Activated T-helper 2 cell treated with anti-CD3 and anti-CD28 coated beads, Interferon-gamma antibody, Interleukin-2, Interleukin-4, amounts not matched to agents 10 μg/mL and 5 μg/mL and 100 μg/mL, durations not matched to agents 14 hours and 24 hours and 36 hours (primary cell): Measurements from ENCODE around the gene ZBTB16. TPM values are rescaled to one million over a fixed set of nuclear protein-coding genes. Genes with fewer than 3 reads are reported as not detected.

ENCODE experiments used
- DNase-seq: peaks from one replicate; pipeline ENCODE4 v3.0.0; 2021; ENCODE audit warnings: low spot score
- H3K27ac Mint-ChIP-seq: one replicate; pipeline ENCODE4 v1.8.0; 2021; ENCODE audit warnings: mixed read lengths
- H3K27me3 Mint-ChIP-seq: one replicate; pipeline ENCODE4 v1.8.0; 2021; ENCODE audit warnings: low read depth, mixed read lengths
- H3K36me3 Mint-ChIP-seq: one replicate; pipeline ENCODE4 v1.8.0; 2021; ENCODE audit warnings: low read depth, mixed read lengths
- H3K4me1 Mint-ChIP-seq: one replicate; pipeline ENCODE4 v1.8.0; 2021; ENCODE audit warnings: low read depth, mixed read lengths
- H3K4me3 Mint-ChIP-seq: one replicate; pipeline ENCODE4 v1.8.0; 2021; ENCODE audit warnings: low read depth, mild to moderate bottlenecking, moderate library complexity, mixed read lengths
- H3K9me3 Mint-ChIP-seq: one replicate; pipeline ENCODE4 v1.8.0; 2021; ENCODE audit warnings: mixed read lengths
- intact Hi-C: fragments of 100-400 bp; cut with micrococcal nuclease; formaldehyde crosslinking; loops from one replicate; pipeline ENCODE4 v1.15.1; 2023
- total RNA-seq: library from RNA; stranded (reverse); gene quantifications from 2 replicates; pipeline ENCODE4 v1.2.3, GENCODE V29; 2022

Gene ZBTB16
- total RNA-seq, 1 donor from 2014 or later = 2.9 TPM

DNA sequence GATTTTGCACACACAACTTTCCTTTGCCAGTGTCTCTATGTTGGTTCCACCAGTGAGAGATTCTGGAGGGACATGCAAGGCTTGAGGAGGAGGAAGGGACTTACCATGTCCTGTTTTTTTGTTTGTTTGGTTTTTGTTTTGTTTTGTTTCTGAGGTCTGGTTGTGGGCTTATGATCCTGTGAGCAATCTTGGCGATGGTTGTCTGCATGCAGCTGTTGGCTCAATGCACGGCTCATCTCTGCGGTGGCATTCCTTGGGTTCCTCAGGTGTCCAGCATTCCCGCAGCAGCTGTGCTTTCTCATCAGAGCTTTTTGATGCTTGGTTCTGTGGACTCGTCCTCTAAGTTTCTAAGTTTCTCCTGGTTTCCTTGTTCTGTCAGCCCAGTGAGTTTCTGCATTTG lies 231.9 kb downstream of the ZBTB16 start:
- no peak overlapping the region for H3K27ac Mint-ChIP-seq
- DNase-seq = no peak
- H3K9me3 Mint-ChIP-seq = no peaks in the 10 kb centered on the region
- peaks cover 2% of the 10 kb centered on the region for H3K4me1 Mint-ChIP-seq
- H3K4me3 Mint-ChIP-seq = no peak overlapping the region
- H3K36me3 Mint-ChIP-seq = no peaks in the 10 kb centered on the region
- intact Hi-C loops = no loop called here
- H3K27me3 Mint-ChIP-seq = peaks cover 30% of the 10 kb centered on the region

DNA sequence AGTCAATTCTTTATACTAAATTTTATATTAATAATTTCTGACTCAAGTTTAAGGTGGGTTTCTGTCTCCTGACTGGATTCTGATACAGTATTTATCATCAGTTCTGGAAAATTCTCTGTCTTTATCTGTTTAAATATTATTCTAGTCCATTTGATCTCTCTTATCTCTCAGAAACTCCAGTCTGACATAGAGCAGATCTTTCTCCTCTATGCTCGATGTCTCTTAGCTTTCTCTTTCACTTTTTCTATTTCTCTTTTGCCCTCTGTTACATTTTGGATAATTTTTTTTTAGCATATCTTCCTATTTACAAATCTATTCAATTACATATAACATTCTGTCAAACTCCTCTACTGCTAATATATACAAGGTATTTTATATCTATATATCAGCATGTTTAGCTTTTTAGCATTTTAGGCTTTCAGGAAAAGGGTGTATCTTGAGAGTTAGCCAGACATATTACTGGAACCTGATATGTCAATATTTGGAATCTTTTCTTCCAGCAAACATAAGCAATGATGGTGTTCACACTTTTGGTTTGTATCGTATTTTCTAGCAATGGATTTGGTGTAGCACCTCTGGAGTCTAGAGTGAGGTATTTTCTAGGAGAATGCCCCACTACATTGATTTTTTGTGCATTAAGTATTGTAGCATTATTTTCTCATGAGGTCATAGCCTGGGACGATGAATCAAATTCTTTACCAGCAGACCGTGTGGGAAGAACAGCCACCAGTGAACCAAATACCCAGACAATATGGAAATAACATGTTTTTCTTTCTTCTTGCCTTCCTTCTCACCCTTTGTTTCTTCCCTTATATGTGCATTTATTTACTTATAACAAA lies 232.6 kb downstream of the ZBTB16 start:
- Mint-ChIP-seq H3K4me1 (peaks cover 2% of the 10 kb centered on the region), H3K27ac (no peak overlapping the region), H3K9me3 (no peaks in the 10 kb centered on the region), H3K36me3 (no peaks in the 10 kb centered on the region), H3K27me3 (peaks cover 26% of the 10 kb centered on the region), H3K4me3 (no peak overlapping the region)
- intact Hi-C loops = no loop called here
- no peak for DNase-seq

DNA sequence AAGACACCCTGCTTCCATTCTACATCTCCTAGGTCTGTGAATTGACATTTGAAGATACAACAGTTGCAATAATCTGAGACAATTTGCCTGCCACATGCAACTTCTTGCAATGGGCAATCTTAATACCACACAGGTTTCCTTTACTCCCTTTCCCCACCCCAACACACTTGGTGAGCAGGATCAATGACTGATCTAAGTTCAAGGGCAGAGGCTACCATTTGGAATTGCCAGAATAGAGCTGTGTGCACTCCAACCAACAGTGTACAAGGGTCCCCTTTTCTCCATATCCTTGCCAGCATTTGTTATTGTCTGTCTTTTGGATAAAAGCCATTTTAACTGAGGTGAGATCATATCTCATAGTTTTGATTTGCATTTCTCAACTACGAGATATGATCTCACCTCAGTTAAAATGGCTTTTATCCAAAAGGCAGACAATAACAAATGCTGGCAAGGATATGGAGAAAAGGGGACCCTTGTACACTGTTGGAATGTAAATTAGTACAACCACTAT lies 233.7 kb downstream of the ZBTB16 start:
- no peak for DNase-seq
- H3K9me3 Mint-ChIP-seq = no peaks in the 10 kb centered on the region
- H3K4me3 Mint-ChIP-seq = no peak overlapping the region
- intact Hi-C loops = no loop called here
- H3K4me1 Mint-ChIP-seq = peaks cover 2% of the 10 kb centered on the region
- peaks cover 22% of the 10 kb centered on the region for H3K27me3 Mint-ChIP-seq
- H3K27ac Mint-ChIP-seq = no peak overlapping the region
- no peaks in the 10 kb centered on the region for H3K36me3 Mint-ChIP-seq

DNA sequence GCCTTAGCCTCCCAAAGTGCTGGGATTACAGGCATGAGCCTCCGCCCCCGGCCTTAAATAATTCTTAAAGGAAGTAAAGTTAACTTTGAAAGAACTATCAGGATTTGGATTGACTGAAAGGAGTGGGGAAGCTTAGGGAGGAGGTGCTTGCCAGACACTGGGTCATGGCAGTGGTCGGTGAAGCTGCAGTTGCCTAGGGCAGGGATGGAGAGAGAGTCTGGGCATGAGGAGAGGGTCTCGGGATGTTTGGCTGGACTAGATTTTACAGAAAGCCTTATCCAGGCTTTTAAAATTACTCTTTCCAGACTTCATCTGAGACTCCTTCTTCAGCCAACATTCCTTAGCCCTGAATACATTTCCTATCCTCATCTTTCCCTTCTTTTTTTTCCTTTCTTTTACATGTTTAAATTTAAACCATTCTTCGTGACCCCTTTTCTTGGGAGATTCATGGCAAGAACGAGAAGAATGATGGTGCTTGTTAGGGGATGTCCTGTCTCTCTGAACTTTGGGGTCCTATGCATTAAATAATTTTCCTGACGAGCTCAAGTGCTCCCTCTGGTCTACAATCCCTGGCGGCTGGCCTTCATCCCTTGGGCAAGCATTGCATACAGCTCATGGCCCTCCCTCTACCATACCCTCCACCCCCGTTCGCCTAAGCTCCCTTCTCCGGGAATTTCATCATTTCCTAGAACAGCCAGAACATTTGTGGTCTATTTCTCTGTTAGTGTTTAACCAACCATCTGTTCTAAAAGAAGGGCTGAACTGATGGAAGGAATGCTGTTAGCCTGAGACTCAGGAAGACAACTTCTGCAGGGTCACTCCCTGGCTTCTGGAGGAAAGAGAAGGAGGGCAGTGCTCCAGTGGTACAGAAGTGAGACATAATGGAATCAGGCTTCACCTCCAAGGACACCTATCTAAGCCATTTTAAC lies 236.4 kb downstream of the ZBTB16 start, which contains the start of gene NNMT:
Gene NNMT, plus strand, starts transcription at position 724 of the 929 bp plus-strand sequence. Its CDS starts 158 bp downstream, at position 882.
- H3K9me3 Mint-ChIP-seq = peaks cover 3% of the 10 kb centered on the region
- peaks cover 2% of the 10 kb centered on the region for H3K4me1 Mint-ChIP-seq
- intact Hi-C loops = no loop called here
- no peak within 1 kb of the TSS for H3K27ac Mint-ChIP-seq
- DNase-seq = no peak
- H3K4me3 Mint-ChIP-seq = no peak within 1 kb of the TSS
- no peaks in the 10 kb centered on the region for H3K36me3 Mint-ChIP-seq
- H3K27me3 Mint-ChIP-seq = peaks cover 9% of the 10 kb centered on the region

DNA sequence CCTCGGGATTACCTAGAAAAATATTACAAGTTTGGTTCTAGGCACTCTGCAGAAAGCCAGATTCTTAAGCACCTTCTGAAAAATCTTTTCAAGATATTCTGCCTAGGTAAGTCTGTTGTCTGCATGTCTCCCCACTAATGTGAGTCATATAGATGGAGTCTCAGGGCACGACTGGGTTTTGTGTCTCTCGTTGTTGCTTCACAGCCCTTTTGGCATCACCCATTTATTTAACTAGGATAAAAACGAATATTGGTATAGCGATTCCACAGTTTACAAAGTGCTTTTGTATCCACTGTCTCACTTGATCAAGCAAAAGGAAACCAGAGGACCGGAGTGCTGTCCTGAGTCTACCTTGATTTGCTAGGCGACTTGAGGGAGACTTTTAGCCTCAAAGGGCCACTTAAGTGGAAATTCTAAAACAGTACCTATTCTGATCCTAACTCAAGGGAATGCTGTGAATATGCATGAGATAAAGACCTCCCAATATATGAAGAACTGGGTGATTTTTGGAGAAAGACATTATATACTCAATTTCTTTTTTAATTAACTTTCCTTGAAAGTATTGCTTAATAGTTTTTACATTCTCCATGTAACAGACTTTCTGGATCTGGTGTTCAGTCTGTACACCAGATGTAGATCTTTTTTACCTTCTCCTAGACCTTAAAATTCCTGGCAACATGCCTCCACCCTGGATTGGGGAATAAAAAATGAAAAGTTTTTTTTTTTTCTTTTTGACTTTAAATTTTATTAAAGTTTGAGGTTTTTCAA lies 237.3 kb downstream of the ZBTB16 start:
- Mint-ChIP-seq H3K27ac (no peak overlapping the region), H3K4me1 (peaks cover 2% of the 10 kb centered on the region), H3K4me3 (no peak overlapping the region), H3K36me3 (no peaks in the 10 kb centered on the region), H3K9me3 (peaks cover 3% of the 10 kb centered on the region), H3K27me3 (peaks cover 9% of the 10 kb centered on the region)
- no peak for DNase-seq
- intact Hi-C loops = no loop called here

DNA sequence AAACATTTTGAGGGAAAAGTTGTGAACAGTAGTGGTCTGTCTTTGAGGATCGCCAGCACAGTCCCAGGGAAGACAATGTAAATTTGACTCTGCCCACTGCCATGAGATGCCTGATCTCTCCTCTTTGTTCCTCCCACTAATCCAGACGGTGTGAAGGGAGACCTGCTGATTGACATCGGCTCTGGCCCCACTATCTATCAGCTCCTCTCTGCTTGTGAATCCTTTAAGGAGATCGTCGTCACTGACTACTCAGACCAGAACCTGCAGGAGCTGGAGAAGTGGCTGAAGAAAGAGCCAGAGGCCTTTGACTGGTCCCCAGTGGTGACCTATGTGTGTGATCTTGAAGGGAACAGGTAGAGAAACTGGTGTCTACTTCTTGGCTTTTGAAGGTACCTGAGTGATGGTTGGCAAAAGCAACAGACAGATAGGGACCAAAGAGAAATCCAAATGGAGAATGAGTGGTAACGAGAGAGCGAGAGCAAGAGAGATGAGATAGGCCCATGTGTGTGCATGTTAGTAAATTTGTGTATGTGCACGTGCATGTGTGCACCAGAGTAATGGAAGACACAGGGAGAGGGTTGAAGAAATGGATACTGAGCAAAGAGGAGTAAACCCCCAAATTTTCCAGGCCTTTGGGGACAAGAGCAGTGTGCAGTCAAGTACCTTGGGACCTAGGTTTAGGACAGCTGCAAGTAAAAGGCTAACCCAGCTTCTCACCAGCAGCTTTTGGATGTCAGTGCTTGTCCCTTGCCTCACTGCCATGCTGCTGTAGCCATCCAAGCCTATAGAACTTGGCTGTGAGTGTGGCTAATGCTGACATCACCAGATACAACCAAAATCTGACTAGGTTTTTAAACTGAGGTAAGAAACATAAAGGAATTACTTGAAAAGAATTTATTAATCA lies 238.5 kb downstream of the ZBTB16 start:
- Mint-ChIP-seq H3K27ac (no peak overlapping the region), H3K4me1 (no peaks in the 10 kb centered on the region), H3K4me3 (no peak overlapping the region), H3K36me3 (no peaks in the 10 kb centered on the region), H3K27me3 (peaks cover 11% of the 10 kb centered on the region), H3K9me3 (peaks cover 3% of the 10 kb centered on the region)
- intact Hi-C loops = no loop called here
- DNase-seq = no peak

DNA sequence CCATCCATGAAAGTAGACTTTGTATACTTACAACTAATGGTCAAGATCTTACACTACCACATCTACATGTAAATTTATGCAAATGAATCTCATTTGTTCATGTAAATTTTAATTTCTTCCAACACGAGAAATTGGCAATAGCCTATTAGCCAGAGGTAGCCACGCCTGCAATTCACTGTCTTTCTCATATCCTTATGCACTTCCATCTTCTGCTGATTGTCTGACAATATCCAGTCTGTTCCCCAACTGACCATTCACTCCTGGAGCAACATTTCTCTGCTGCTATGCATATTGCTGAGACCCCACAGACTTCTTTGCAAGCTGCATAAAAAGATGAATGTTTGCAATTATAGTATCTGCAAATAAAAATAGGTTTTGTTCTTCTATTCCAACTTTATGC lies 239.2 kb downstream of the ZBTB16 start:
- Mint-ChIP-seq H3K36me3 (no peaks in the 10 kb centered on the region), H3K27ac (no peak overlapping the region), H3K4me1 (no peaks in the 10 kb centered on the region), H3K9me3 (peaks cover 3% of the 10 kb centered on the region), H3K27me3 (peaks cover 11% of the 10 kb centered on the region), H3K4me3 (no peak overlapping the region)
- intact Hi-C loops = no loop called here
- DNase-seq = no peak

Other genes starting within 250 kb of the ZBTB16 start
- 34.8 and 38.4 TPM in 2 replicates for gene USP28, start 184.1 kb upstream of the ZBTB16 start, total RNA-seq
- gene HTR3B, start 154.9 kb upstream of the ZBTB16 start, total RNA-seq = not detected in 2 replicates
- not detected in 2 replicates for gene HTR3A, start 84.6 kb upstream of the ZBTB16 start, total RNA-seq
- gene NNMT, start 236.7 kb downstream of the ZBTB16 start, total RNA-seq = not detected in 2 replicates